Immature natural killer cell (primary cell): ENCODE results near the gene DIP2A. TPM values are rescaled to one million over a fixed set of nuclear protein-coding genes. Genes with fewer than 3 reads are reported as not detected.
"Not testable (repeated sequence)": the region's sequence is repeated elsewhere in the genome, so short reads cannot be mapped to it uniquely, and the experiment has no call there.

Experiments
- DNase-seq, 3 donors: peaks; one replicate each; pipeline ENCODE4 v3.0.0; 2022; ENCODE audit warnings: mixed read lengths in 1 of 3
- H3K27ac Mint-ChIP-seq, 6 donors: one replicate each; pipeline ENCODE4 v1.8.0; 2020; ENCODE audit warnings: mixed read lengths in 6 of 6, mild to moderate bottlenecking in 5 of 6, inconsistent platforms in 4 of 6, moderate library complexity in 3 of 6
- H3K27me3 Mint-ChIP-seq, 3 donors: one replicate each; pipeline ENCODE4 v1.8.0; 2020 to 2021; ENCODE audit warnings: low read depth in 3 of 3, mild to moderate bottlenecking in 3 of 3, mixed read lengths in 3 of 3, moderate library complexity in 3 of 3, inconsistent platforms in 1 of 3
- H3K36me3 Mint-ChIP-seq, 3 donors: one replicate each; pipeline ENCODE4 v1.8.0; 2020; ENCODE audit warnings: mixed read lengths in 3 of 3, inconsistent platforms in 2 of 3, mild to moderate bottlenecking in 2 of 3
- H3K4me1 Mint-ChIP-seq, 2 donors: one replicate each; pipeline ENCODE4 v1.8.0; 2020; ENCODE audit warnings: inconsistent platforms in 2 of 2, mild to moderate bottlenecking in 2 of 2, mixed read lengths in 2 of 2, moderate library complexity in 1 of 2
- H3K4me3 Mint-ChIP-seq, 5 donors: one replicate each; pipeline ENCODE4 v1.8.0; 2020; ENCODE audit warnings: mild to moderate bottlenecking in 5 of 5, mixed read lengths in 5 of 5, inconsistent platforms in 3 of 5, moderate library complexity in 3 of 5
- H3K9me3 Mint-ChIP-seq, 6 donors: one replicate each; pipeline ENCODE4 v1.8.0; 2020; ENCODE audit warnings: mild to moderate bottlenecking in 6 of 6, mixed read lengths in 6 of 6, inconsistent platforms in 4 of 6, moderate library complexity in 3 of 6
- polyA plus RNA-seq, 3 donors: library from polyadenylated mRNA; unstranded; fragments of 300-500 nt; fragmentation: Illumina TruSeq; gene quantifications; one replicate each; pipeline ENCODE4 v1.2.3, GENCODE V29; 2021

DIP2A gene
- polyA plus RNA-seq, 3 donors from 2014 or later: 23.1 to 64.8 (median 26.9) TPM

DNA sequence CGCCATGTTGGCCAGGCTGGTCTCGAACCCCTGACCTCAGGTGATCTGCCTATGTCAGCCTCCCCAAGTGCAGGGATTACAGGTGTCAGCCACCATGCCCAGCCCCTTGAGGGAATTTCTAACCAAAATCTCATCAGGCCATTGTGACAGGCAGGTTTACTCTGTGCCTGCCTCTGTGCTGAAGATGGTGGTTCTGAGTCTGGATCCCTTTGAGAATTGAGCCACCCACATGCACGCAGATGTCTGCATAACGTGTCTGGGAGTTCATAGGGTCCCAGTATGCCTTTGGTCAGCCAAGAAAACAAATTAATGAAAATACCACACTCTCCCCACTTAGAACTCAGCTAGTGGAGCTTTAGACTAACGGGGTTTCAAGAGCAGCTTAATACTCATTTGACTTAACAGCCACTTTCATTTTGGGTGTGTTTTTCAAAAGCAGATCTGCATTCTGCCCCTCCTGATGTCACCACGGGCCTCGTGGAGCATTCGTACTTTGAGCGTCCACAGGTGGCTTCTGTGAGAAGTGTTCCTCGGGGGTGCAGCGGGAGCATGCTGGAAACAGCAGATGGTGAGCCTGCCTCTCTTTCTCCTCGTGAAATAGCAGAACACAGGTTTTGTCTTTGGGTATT is 45.3 kb downstream of the DIP2A start:
- peaks cover 32 to 44% (median 36%) of the 10 kb centered on the region in 3 donors for H3K36me3 Mint-ChIP-seq

DNA sequence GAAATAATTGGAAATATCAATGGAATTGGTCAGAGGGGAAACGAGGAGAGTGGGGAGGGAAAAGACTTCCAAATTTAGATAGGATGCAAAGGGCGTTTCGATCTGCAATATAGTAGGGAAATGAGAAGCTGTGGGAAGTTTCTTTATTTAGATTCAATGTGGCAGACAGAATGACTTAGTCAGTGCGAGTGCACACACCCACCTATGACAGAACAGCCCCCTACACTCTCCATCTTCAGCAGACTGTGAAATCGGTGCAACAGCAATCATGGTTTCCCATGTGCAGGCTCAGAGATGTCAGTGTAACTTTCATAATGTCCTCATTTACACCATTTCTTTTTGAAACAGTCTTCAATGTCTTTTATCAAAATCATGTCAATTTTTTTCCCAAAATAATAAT is 46.0 kb downstream of the DIP2A start:
- no peak for DNase-seq
- Mint-ChIP-seq H3K36me3 (peaks cover 29 to 41% (median 32%) of the 10 kb centered on the region in 3 donors), H3K4me1 (peaks cover 15 to 51% of the 10 kb centered on the region in 2 donors), H3K27ac (peak overlapping the region in 4 of 6 donors; percentile 62 to 92 (median 82)), H3K27me3 (peaks cover 0 to 1% (median 0%) of the 10 kb centered on the region in 3 donors), H3K4me3 (peak overlapping the region in 1 of 5 donors; percentile 55), H3K9me3 (no peaks in the 10 kb centered on the region)

More for the DNA sequence above, 45.3 kb downstream of the DIP2A start:
- Mint-ChIP-seq H3K9me3 (no peaks in the 10 kb centered on the region), H3K4me3 (peak overlapping the region in 3 of 5 donors; percentile 4 to 55 (median 7)), H3K4me1 (peaks cover 21 to 57% of the 10 kb centered on the region in 2 donors), H3K27ac (peak overlapping the region; percentile 40 to 92 (median 72)), H3K27me3 (peaks cover 0 to 1% (median 0%) of the 10 kb centered on the region in 3 donors)
- no peak for DNase-seq

DNA sequence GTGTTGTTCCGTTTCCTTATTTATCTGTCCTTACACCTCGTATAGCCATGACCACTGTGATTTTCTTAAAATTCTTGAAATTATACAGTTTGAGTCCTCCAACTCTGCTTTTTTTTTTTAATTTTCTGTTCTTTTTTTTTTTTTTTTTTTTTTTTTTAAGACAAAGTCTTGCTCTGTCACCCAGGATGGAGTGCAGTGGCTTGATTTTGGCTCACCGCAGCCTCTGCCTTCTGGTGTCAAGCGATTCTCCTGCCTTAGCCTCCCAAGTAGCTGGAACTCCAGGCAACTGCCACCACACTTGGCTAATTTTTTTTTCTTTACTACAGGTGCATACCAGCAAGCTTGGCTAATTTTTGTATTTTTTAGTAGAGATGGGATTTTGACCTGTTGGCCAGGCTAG is 48.9 kb downstream of the DIP2A start:
- peaks cover 0 to 29% of the 10 kb centered on the region in 2 donors for H3K4me1 Mint-ChIP-seq
- DNase-seq: no peak
- H3K27me3 Mint-ChIP-seq: peaks cover 0 to 1% (median 0%) of the 10 kb centered on the region in 3 donors
- no peaks in the 10 kb centered on the region for H3K9me3 Mint-ChIP-seq
- peaks cover 40 to 56% (median 42%) of the 10 kb centered on the region in 3 donors for H3K36me3 Mint-ChIP-seq
- H3K27ac Mint-ChIP-seq: peak overlapping the region in 1 of 6 donors; percentile 68
- no peak overlapping the region for H3K4me3 Mint-ChIP-seq

DNA sequence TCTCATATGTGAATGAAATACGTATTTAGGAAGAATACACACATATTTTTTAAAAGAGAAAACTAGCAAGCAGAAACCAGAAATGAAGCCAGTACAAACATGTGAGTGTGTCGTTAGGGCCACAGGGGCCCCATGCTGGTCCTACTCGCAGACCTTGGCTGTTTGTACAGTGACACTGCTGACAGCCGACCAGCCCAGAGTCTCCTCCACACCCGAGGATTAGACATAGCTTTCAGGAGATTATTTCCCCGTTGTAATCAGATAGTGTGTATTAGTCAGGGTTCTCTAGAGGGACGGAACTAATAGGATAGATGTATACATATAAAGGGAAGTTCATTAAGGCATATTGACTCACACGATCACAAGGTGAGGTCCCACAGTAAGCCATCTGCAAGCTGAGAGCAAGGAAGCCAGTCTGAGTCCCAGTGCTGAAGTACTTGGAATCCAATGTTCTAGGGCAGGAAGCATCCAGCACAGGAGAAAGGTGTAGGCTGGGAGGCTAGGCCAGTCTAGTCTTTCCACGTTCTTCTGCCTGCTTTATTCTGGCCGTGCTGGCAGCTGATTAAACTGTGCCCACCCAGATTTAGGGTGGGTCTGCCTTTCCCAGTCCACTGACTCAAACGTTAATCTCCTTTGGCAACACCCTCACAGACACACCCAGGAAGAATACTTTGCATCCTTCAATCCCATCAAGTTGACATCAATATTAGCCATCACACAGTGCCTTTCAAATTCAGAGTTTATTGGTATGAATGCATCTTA is 51.2 kb downstream of the DIP2A start:
- no peak for DNase-seq
- Mint-ChIP-seq H3K36me3 (peaks cover 36 to 47% (median 39%) of the 10 kb centered on the region in 3 donors), H3K4me3 (no peak overlapping the region), H3K27me3 (peaks cover 0 to 2% (median 1%) of the 10 kb centered on the region in 3 donors), H3K4me1 (peaks cover 4 to 29% of the 10 kb centered on the region in 2 donors), H3K27ac (peak overlapping the region in 5 of 6 donors; percentile 32 to 81 (median 80)), H3K9me3 (no peaks in the 10 kb centered on the region)

- Mint-ChIP-seq H3K27me3 (peaks cover 0 to 3% (median 3%) of the 10 kb centered on the region in 3 donors), H3K4me3 (peak overlapping the region in 4 of 5 donors; percentile 16 to 72 (median 46)), H3K36me3 (peaks cover 32 to 58% (median 42%) of the 10 kb centered on the region in 3 donors), H3K9me3 (no peaks in the 10 kb centered on the region), H3K4me1 (peaks cover 21 to 70% of the 10 kb centered on the region in 2 donors), H3K27ac (peak overlapping the region; percentile 78 to 98 (median 90))
- DNase-seq: peak; percentile 36 to 70 (median 56)
Observed at GRCh38 chr21:46515109-46515508, 56.4 kb downstream of the DIP2A start.

DNA sequence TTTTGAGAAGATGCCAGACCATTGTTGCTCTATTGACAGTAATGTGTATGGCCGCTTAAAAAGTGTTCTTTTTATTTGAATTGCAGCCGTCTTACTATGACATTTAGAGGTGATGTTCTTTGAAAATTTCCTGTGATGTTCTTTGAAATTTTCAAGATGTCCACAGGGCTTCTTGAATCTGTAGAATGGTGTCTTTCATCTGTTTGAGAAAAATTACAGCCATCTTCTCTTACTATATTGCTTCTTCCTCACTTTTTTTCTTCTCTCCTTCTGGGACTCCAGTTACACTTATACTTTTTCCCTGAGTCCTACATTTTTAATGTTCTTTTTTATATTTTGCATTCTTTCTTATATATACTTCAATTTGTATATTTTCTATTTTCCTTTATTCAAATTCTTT is 57.4 kb downstream of the DIP2A start:
- Mint-ChIP-seq H3K9me3 (no peaks in the 10 kb centered on the region), H3K36me3 (peaks cover 30 to 58% (median 45%) of the 10 kb centered on the region in 3 donors), H3K4me3 (peak overlapping the region in 4 of 5 donors; percentile 8 to 67 (median 46)), H3K4me1 (peaks cover 21 to 75% of the 10 kb centered on the region in 2 donors), H3K27me3 (peaks cover 0 to 4% (median 4%) of the 10 kb centered on the region in 3 donors), H3K27ac (peak overlapping the region; percentile 78 to 98 (median 90))
- no peak for DNase-seq

GRCh38 chr21:46517361-46517760 is 58.7 kb downstream of the DIP2A start:
- no peak for DNase-seq
- Mint-ChIP-seq H3K4me3 (peak overlapping the region in 2 of 5 donors; percentile 3 to 10), H3K4me1 (peaks cover 21 to 84% of the 10 kb centered on the region in 2 donors), H3K9me3 (no peaks in the 10 kb centered on the region), H3K27ac (peak overlapping the region; percentile 56 to 93 (median 78)), H3K36me3 (peaks cover 23 to 59% (median 40%) of the 10 kb centered on the region in 3 donors), H3K27me3 (peaks cover 0 to 4% (median 4%) of the 10 kb centered on the region in 3 donors)

GRCh38 chr21:46518983-46519583 is 60.4 kb downstream of the DIP2A start:
- no peak for DNase-seq
- Mint-ChIP-seq H3K4me1 (peaks cover 21 to 75% of the 10 kb centered on the region in 2 donors), H3K27me3 (peaks cover 0 to 4% (median 3%) of the 10 kb centered on the region in 3 donors), H3K4me3 (peak overlapping the region in 1 of 5 donors; percentile 6), H3K27ac (peak overlapping the region in 5 of 6 donors; percentile 20 to 93 (median 73)), H3K36me3 (peaks cover 16 to 56% (median 36%) of the 10 kb centered on the region in 3 donors), H3K9me3 (no peaks in the 10 kb centered on the region)

GRCh38 chr21:46527393-46527792 is 68.7 kb downstream of the DIP2A start:
- DNase-seq, H3K27me3 Mint-ChIP-seq, H3K9me3 Mint-ChIP-seq: not testable (repeated sequence)
- Mint-ChIP-seq H3K4me3 (peak overlapping the region in 3 of 5 donors; percentile 45 to 72 (median 68)), H3K4me1 (peaks cover 20 to 63% of the 10 kb centered on the region in 2 donors), H3K27ac (peak overlapping the region; percentile 78 to 96 (median 87)), H3K36me3 (peaks cover 10 to 59% (median 51%) of the 10 kb centered on the region in 3 donors)

DNA sequence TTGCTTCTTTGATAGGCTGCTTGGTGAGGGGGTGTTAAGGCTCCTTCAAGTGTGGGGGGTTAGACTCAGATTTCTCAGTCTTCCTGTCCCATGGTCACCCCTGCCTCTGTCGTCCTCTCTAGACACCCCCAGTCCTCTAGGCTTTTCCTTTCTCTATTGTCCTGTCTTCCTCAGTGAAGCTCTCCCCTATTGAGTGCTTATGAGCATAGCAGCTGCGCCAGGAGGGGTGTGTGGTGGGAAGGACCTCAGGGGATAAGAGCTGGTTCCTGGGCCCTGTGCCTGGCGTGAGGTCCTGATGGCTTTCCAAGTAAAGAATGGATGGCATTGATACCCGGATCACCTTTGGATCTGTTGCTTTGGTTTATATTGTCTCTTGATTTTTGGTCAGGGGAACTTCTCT is 69.1 kb downstream of the DIP2A start:
- Mint-ChIP-seq H3K27ac (peak overlapping the region; percentile 60 to 96 (median 87)), H3K27me3 (peaks cover 0 to 8% (median 1%) of the 10 kb centered on the region in 3 donors), H3K9me3 (no peaks in the 10 kb centered on the region), H3K36me3 (peaks cover 12 to 60% (median 51%) of the 10 kb centered on the region in 3 donors), H3K4me3 (peak overlapping the region in 3 of 5 donors; percentile 45 to 72 (median 68)), H3K4me1 (peaks cover 20 to 64% of the 10 kb centered on the region in 2 donors)
- DNase-seq: no peak

GRCh38 chr21:46532080-46532479 is 73.4 kb downstream of the DIP2A start:
- peak in 2 of 3 donors; percentile 74 to 76 for DNase-seq
- Mint-ChIP-seq H3K9me3 (no peaks in the 10 kb centered on the region), H3K27ac (peak overlapping the region in 5 of 6 donors; percentile 48 to 98 (median 92)), H3K27me3 (peaks cover 0 to 19% (median under 1%) of the 10 kb centered on the region in 3 donors), H3K4me3 (peak overlapping the region in 3 of 5 donors; percentile 42 to 51 (median 46)), H3K36me3 (peaks cover 30 to 69% (median 52%) of the 10 kb centered on the region in 3 donors), H3K4me1 (peaks cover 13 to 82% of the 10 kb centered on the region in 2 donors)

GRCh38 chr21:46537026-46537425 is 78.3 kb downstream of the DIP2A start:
- Mint-ChIP-seq H3K36me3 (peaks cover 44 to 80% (median 64%) of the 10 kb centered on the region in 3 donors), H3K4me1 (peaks cover 2 to 97% of the 10 kb centered on the region in 2 donors), H3K27me3 (peaks cover 0 to 46% (median 20%) of the 10 kb centered on the region in 3 donors), H3K27ac (peak overlapping the region in 5 of 6 donors; percentile 29 to 99 (median 98)), H3K9me3 (no peaks in the 10 kb centered on the region), H3K4me3 (peak overlapping the region in 3 of 5 donors; percentile 67 to 79 (median 77))
- DNase-seq: peak in 2 of 3 donors; percentile 49

GRCh38 chr21:46538262-46538661 is 79.6 kb downstream of the DIP2A start:
- peaks cover 40 to 81% (median 70%) of the 10 kb centered on the region in 3 donors for H3K36me3 Mint-ChIP-seq
- H3K27ac Mint-ChIP-seq: peak overlapping the region; percentile 37 to 99 (median 96)
- H3K9me3 Mint-ChIP-seq: no peaks in the 10 kb centered on the region
- DNase-seq: peak in 2 of 3 donors; percentile 67 to 78
- H3K4me1 Mint-ChIP-seq: peaks cover 0 to 96% of the 10 kb centered on the region in 2 donors
- peaks cover 0 to 47% (median 20%) of the 10 kb centered on the region in 3 donors for H3K27me3 Mint-ChIP-seq
- peak overlapping the region in 3 of 5 donors; percentile 67 to 85 (median 79) for H3K4me3 Mint-ChIP-seq
